NCI-H524 (cell line): ENCODE measurements around the gene CNOT1.
"Not testable (repeated sequence)": the region's sequence is repeated elsewhere in the genome, so short reads cannot be mapped to it uniquely, and the experiment has no call there.

Source experiments
- DNase-seq, 2 experiments: peaks; one replicate each; lab custom pipeline; 2025; lab: John Stamatoyannopoulos, UW

The CNOT1 gene

GRCh38 chr16:58638148-58639036 lies 8.8 kb upstream of the CNOT1 start:
- DNase-seq = peak; percentile 8 to 26

- DNase-seq = not testable (repeated sequence)
Observed at GRCh38 chr16:58637021-58637420, 7.4 kb upstream of the CNOT1 start.

- DNase-seq = no peak
Observed at GRCh38 chr16:58636466-58636865, 6.8 kb upstream of the CNOT1 start.

- no peak for DNase-seq
Observed at GRCh38 chr16:58635502-58635901, 5.9 kb upstream of the CNOT1 start.

- peak; percentile 56 to 78 for DNase-seq
Observed at GRCh38 chr16:58634265-58634802, 4.7 kb upstream of the CNOT1 start.

GRCh38 chr16:58628845-58629732 lies 537 bp downstream of the CNOT1 start:
- peak; percentile 44 to 55 for DNase-seq

- no peak for DNase-seq
Observed at GRCh38 chr16:58624209-58624608, 5.4 kb downstream of the CNOT1 start.

GRCh38 chr16:58620396-58620795 lies 9.2 kb downstream of the CNOT1 start:
- no peak for DNase-seq

- DNase-seq = no peak
Observed at GRCh38 chr16:58615280-58615679, 14.3 kb downstream of the CNOT1 start.

GRCh38 chr16:58614860-58615259 lies 14.8 kb downstream of the CNOT1 start:
- no peak for DNase-seq

- DNase-seq = no peak
Observed at GRCh38 chr16:58614212-58614611, 15.4 kb downstream of the CNOT1 start.

GRCh38 chr16:58612965-58613364 lies 16.7 kb downstream of the CNOT1 start:
- not testable (repeated sequence) for DNase-seq

- DNase-seq = no peak
Observed at GRCh38 chr16:58608601-58609136, 21.0 kb downstream of the CNOT1 start.

- no peak for DNase-seq
Observed at GRCh38 chr16:58605562-58605961, 24.1 kb downstream of the CNOT1 start.

- DNase-seq = no peak
Observed at GRCh38 chr16:58591083-58591482, 38.5 kb downstream of the CNOT1 start.

GRCh38 chr16:58589326-58589905 lies 40.2 kb downstream of the CNOT1 start:
- DNase-seq = no peak

- DNase-seq = no peak
Observed at GRCh38 chr16:58588406-58588805, 41.2 kb downstream of the CNOT1 start.

GRCh38 chr16:58586340-58587030 lies 43.1 kb downstream of the CNOT1 start:
- no peak for DNase-seq

GRCh38 chr16:58584831-58585505 lies 44.7 kb downstream of the CNOT1 start:
- no peak for DNase-seq

- no peak for DNase-seq
Observed at GRCh38 chr16:58582971-58583765, 46.5 kb downstream of the CNOT1 start.
